Neural crest cell (in vitro differentiated cells): Measurements from ENCODE around the gene CCDC178. TPM values are rescaled to one million over a fixed set of nuclear protein-coding genes. Genes with fewer than 3 reads are reported as not detected.

ENCODE experiments used
- DNase-seq: peaks from one replicate; pipeline ENCODE4 v3.0.0; 2021; ENCODE audit warnings: low read depth, mixed read lengths, low spot score
- H3K27ac Mint-ChIP-seq: one replicate; pipeline ENCODE4 v1.8.0; 2021; ENCODE audit warnings: mild to moderate bottlenecking, mixed read lengths; ENCODE audit not compliant: unreplicated experiment
- H3K27me3 Mint-ChIP-seq: 2 replicates; pipeline ENCODE4 v1.8.0; 2021; ENCODE audit warnings: low read depth, mild to moderate bottlenecking, mixed read lengths
- H3K36me3 Mint-ChIP-seq: 2 replicates; pipeline ENCODE4 v1.8.0; 2021; ENCODE audit warnings: low read depth, mild to moderate bottlenecking, mixed read lengths
- H3K4me1 Mint-ChIP-seq: 2 replicates; pipeline ENCODE4 v1.8.0; 2021; ENCODE audit warnings: mixed read lengths
- H3K4me3 Mint-ChIP-seq: one replicate; pipeline ENCODE4 v1.8.0; 2021; ENCODE audit warnings: mild to moderate bottlenecking, mixed read lengths
- H3K9me3 Mint-ChIP-seq: 2 replicates; pipeline ENCODE4 v1.8.0; 2021; ENCODE audit warnings: mixed read lengths
- total RNA-seq: library from RNA; stranded (reverse); gene quantifications from 2 replicates; pipeline ENCODE4 v1.2.1, GENCODE V29; 2021
- TF ChIP-seq, protein P1 (sequence below): fragments of 200-600 bp; sonication (generic); conservative IDR thresholded peaks from 2 replicates; pipeline ENCODE4 v1.5.0; 2021; ENCODE audit warnings: antibody characterized with exemption, mild to moderate bottlenecking

CCDC178 gene
- total RNA-seq, 1 donor from 2014 or later, result 0.42 TPM

DNA sequence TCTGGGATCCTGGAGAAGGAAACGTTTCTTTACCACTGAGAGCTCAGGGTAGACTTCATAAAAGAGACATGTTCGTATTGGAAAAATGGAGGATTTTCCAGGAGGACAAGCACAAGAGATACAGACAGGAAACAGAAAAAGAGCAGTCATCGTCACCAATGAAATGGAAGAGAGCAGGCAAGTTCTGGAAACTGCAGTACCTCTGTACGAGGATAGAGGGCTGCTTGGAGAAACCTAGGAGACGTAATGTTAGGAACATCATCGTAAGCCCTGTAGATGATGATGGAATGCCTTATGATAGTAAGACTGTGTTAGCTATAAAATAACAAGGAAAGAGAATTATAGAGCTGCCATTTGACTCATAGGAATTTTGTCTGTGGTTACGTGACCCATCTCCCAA is 546.6 kb downstream of the CCDC178 start:
- no peak for DNase-seq
- Mint-ChIP-seq H3K27me3 (no peaks in the 10 kb centered on the region), H3K27ac (no peak overlapping the region), H3K36me3 (peaks cover 12% of the 10 kb centered on the region), H3K9me3 (peaks cover 14% of the 10 kb centered on the region), H3K4me3 (no peak overlapping the region), H3K4me1 (peaks cover 13% of the 10 kb centered on the region)
- TF ChIP-seq, protein P1, sequence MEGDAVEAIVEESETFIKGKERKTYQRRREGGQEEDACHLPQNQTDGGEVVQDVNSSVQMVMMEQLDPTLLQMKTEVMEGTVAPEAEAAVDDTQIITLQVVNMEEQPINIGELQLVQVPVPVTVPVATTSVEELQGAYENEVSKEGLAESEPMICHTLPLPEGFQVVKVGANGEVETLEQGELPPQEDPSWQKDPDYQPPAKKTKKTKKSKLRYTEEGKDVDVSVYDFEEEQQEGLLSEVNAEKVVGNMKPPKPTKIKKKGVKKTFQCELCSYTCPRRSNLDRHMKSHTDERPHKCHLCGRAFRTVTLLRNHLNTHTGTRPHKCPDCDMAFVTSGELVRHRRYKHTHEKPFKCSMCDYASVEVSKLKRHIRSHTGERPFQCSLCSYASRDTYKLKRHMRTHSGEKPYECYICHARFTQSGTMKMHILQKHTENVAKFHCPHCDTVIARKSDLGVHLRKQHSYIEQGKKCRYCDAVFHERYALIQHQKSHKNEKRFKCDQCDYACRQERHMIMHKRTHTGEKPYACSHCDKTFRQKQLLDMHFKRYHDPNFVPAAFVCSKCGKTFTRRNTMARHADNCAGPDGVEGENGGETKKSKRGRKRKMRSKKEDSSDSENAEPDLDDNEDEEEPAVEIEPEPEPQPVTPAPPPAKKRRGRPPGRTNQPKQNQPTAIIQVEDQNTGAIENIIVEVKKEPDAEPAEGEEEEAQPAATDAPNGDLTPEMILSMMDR, result peak; percentile 45

GRCh38 chr18:32891797-32892196 is 548.7 kb downstream of the CCDC178 start:
- no peak overlapping the region for H3K27ac Mint-ChIP-seq
- H3K27me3 Mint-ChIP-seq, result no peaks in the 10 kb centered on the region
- no peak overlapping the region for H3K4me3 Mint-ChIP-seq
- peaks cover 7% of the 10 kb centered on the region for H3K36me3 Mint-ChIP-seq
- TF ChIP-seq, protein P1, result no peak
- DNase-seq, result no peak
- peaks cover 27% of the 10 kb centered on the region for H3K4me1 Mint-ChIP-seq
- H3K9me3 Mint-ChIP-seq, result peaks cover 9% of the 10 kb centered on the region

DNA sequence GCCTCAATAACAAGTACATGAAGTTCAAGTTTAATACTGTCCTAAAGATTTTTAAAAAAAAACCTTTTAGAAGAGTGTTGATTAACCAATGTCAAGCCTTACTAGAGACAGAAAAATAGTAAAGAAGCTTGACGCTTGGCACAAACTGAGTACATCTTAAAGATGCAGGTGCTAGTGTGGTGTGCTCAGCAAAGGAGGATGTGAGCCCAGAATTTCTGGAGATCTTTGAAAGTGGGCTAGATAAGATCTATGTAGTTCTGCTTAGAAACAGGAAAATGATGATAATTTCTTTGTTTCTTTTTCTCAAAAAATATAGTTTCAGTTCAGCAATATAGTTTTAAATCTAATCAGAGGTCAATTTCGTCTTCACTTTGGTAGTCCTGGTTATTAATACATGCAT is 549.4 kb downstream of the CCDC178 start:
- DNase-seq, result no peak
- H3K27ac Mint-ChIP-seq, result no peak overlapping the region
- H3K9me3 Mint-ChIP-seq, result peaks cover 4% of the 10 kb centered on the region
- no peaks in the 10 kb centered on the region for H3K27me3 Mint-ChIP-seq
- H3K36me3 Mint-ChIP-seq, result peaks cover 3% of the 10 kb centered on the region
- H3K4me1 Mint-ChIP-seq, result peaks cover 27% of the 10 kb centered on the region
- TF ChIP-seq, protein P1, result no peak
- no peak overlapping the region for H3K4me3 Mint-ChIP-seq

DNA sequence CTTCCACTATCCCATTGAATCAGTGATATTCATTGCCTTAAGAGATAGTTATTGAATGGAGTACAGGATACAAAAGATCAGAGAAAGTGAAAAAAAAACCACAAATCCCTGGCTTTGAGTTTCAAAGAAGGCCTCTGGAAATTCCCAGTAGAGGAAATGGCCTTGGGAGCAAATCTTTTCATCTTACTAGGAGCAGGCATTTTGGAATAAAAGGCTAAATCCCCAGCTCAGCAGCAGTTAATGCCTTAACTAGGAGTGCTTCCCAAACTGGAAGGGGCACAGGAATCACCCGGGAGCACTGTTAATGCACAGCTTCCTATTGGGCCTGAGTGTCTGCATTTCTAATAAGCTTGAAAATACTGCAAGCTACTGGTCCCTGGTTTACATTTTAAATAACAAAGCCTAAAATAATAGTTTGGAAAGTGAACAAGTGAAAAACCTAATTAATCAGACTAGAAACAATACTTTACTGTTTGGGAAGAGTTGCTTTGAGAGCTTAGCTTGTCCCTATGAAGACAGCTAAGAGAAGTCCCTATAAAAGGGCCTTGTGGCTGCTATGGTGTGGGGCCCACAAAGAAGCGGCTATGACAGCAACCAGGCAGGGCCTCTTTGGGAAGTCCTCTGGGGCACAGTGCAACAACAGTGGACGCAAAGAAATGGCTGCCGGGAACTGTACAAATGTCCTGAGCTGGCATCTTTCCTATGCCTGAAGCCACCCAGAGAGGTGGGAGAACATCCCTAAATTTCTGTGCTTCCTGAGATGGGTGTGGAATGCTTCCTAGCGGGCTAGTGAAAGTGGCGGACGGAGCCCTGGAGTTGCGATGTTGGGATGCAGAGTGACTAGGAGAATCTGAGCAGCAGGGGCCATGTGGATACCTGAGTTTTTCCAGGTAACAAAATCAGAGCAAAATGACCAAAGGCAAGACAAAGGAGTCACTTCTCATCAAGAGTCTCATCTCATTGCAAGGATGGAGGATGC is 550.6 kb downstream of the CCDC178 start:
- TF ChIP-seq, protein P1, result no peak
- Mint-ChIP-seq H3K4me3 (no peak overlapping the region), H3K27ac (no peak overlapping the region), H3K36me3 (peaks cover 3% of the 10 kb centered on the region), H3K4me1 (peaks cover 32% of the 10 kb centered on the region), H3K9me3 (peaks cover 7% of the 10 kb centered on the region), H3K27me3 (no peaks in the 10 kb centered on the region)
- no peak for DNase-seq

DNA sequence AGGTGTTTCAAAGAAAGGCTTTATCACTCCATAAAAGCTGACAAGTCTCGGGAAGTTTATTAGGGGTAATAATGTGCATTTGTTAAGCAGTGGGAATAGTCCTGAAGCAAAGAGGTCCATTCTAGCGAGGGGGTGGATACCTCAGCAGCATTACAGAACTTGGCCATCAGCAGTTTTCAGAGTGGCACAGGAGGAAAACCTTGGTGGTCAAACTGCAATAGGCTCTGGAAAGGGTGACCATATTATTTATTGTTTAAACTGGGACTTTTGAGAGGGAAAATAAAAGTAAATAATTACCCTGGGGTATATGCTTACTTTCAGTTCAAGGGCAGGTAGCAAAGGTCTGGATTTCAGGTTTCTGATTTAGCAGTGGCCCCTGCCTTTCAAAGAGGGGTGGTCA is 552.2 kb downstream of the CCDC178 start:
- H3K27ac Mint-ChIP-seq, result peak overlapping the region; percentile 50
- no peak for DNase-seq
- H3K27me3 Mint-ChIP-seq, result no peaks in the 10 kb centered on the region
- H3K4me3 Mint-ChIP-seq, result no peak overlapping the region
- H3K36me3 Mint-ChIP-seq, result no peaks in the 10 kb centered on the region
- TF ChIP-seq, protein P1, result no peak
- peaks cover 32% of the 10 kb centered on the region for H3K4me1 Mint-ChIP-seq
- H3K9me3 Mint-ChIP-seq, result peaks cover 4% of the 10 kb centered on the region

Other genes with a start within 250 kb of the CCDC178 start
- gene ASXL3, start 137.5 kb upstream of the CCDC178 start, total RNA-seq, result 14.5 and 18.2 TPM in 2 replicates